Measurements from ENCODE around the gene CSNK1G3. TPM values are rescaled to one million over a fixed set of nuclear protein-coding genes. Genes with fewer than 3 reads are reported as not detected.

Gene CSNK1G3
- polyA plus RNA-seq, 1 donor (not counting 4 experiments of a cell fraction or from before 2014, with no cell fraction given): 34.0 TPM

GRCh38 chr5:123647066-123647465, 135.1 kb downstream of the CSNK1G3 start:
- no peak for FAIRE-seq
- Histone ChIP-seq H4K20me1 (ENCODE audit: control insufficient read depth, extremely low read depth, insufficient read depth, low read length) (no peaks in the 10 kb centered on the region), H3K79me2 (ENCODE audit: control insufficient read depth, insufficient read depth, low read length) (no peaks in the 10 kb centered on the region), H3K36me3 (ENCODE audit: control insufficient read depth in 2 of 2, extremely low read depth in 1 of 2, insufficient read depth in 2 of 2, low read length in 2 of 2) (no peaks in the 10 kb centered on the region), H3K9me1 (ENCODE audit: control insufficient read depth, extremely low read depth, insufficient read depth, low read length) (no peaks in the 10 kb centered on the region), H3K4me3 (ENCODE audit: control insufficient read depth in 2 of 3, extremely low read depth in 1 of 3, insufficient read depth in 2 of 3, low read depth in 1 of 3, low read length in 3 of 3) (no peak overlapping the region), H2AFZ (ENCODE audit: control insufficient read depth, low read length) (no peak overlapping the region), H3K9me3 (ENCODE audit: control insufficient read depth, low read depth, low read length) (no peaks in the 10 kb centered on the region), H3K4me2 (ENCODE audit: control insufficient read depth, extremely low read depth, insufficient read depth, low read depth, low read length) (no peak overlapping the region), H3K4me1 (ENCODE audit: control insufficient read depth, extremely low read depth, insufficient read depth, low read length) (no peaks in the 10 kb centered on the region), H3K27me3 (ENCODE audit: control insufficient read depth, extremely low read depth, insufficient read depth, low read length) (no peaks in the 10 kb centered on the region), H3K27ac (ENCODE audit: control insufficient read depth, insufficient read depth, low read length) (no peak overlapping the region), H3K9ac (ENCODE audit: control insufficient read depth, extremely low read depth, insufficient read depth, low read length) (no peak overlapping the region)
- no peak for DNase-seq (ENCODE audit: low read depth, low spot score)
- TF ChIP-seq EZH2 (IDR thresholded peaks at IDR 0.05; ENCODE audit: low read length): no peak
- TF ChIP-seq CTCF (optimal IDR thresholded peaks at IDR 0.05 in 1 of 3, IDR thresholded peaks at IDR 0.05 in 1 of 3, conservative IDR thresholded peaks at IDR 0.05 in 1 of 3; ENCODE audit: extremely low read depth in 1 of 3, insufficient read depth in 2 of 3, low read length in 3 of 3): no peak
- dilution Hi-C loops (cut with MboI; ENCODE audit: extremely low pct_ligation_motif_present, low sequenced_read_pairs): no loop called here

DNA sequence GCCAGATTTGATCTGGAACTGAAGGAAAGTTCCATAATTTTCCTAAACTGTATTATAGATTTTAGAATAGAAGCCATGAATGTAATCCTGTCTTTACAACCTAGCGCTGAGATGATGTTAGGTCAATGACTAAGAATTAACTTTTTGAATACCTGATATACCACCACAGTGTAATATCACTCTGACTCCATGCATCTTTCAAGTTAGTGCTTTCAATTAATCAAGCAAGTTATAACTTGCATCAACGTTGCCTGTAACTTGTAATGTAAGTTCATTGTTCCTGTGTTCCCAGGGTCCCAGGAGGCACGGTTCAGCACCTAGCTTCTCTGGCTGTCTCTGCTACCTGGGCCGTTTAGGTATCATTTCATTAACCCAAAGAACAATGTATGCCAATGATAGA, 139.3 kb downstream of the CSNK1G3 start:
- no peaks in the 10 kb centered on the region for H3K9me3 ChIP-seq (ENCODE audit: control insufficient read depth, low read depth, low read length)

More for the DNA sequence above, 139.3 kb downstream of the CSNK1G3 start:
- Histone ChIP-seq H3K9ac (ENCODE audit: control insufficient read depth, extremely low read depth, insufficient read depth, low read length) (no peak overlapping the region), H3K27ac (ENCODE audit: control insufficient read depth, insufficient read depth, low read length) (no peak overlapping the region), H4K20me1 (ENCODE audit: control insufficient read depth, extremely low read depth, insufficient read depth, low read length) (no peaks in the 10 kb centered on the region), H3K4me3 (ENCODE audit: control insufficient read depth in 2 of 3, extremely low read depth in 1 of 3, insufficient read depth in 2 of 3, low read depth in 1 of 3, low read length in 3 of 3) (no peak overlapping the region), H2AFZ (ENCODE audit: control insufficient read depth, low read length) (no peak overlapping the region), H3K27me3 (ENCODE audit: control insufficient read depth, extremely low read depth, insufficient read depth, low read length) (no peaks in the 10 kb centered on the region), H3K9me1 (ENCODE audit: control insufficient read depth, extremely low read depth, insufficient read depth, low read length) (no peaks in the 10 kb centered on the region), H3K79me2 (ENCODE audit: control insufficient read depth, insufficient read depth, low read length) (no peaks in the 10 kb centered on the region), H3K4me1 (ENCODE audit: control insufficient read depth, extremely low read depth, insufficient read depth, low read length) (no peaks in the 10 kb centered on the region), H3K4me2 (ENCODE audit: control insufficient read depth, extremely low read depth, insufficient read depth, low read depth, low read length) (no peak overlapping the region), H3K36me3 (ENCODE audit: control insufficient read depth in 2 of 2, extremely low read depth in 1 of 2, insufficient read depth in 2 of 2, low read length in 2 of 2) (no peaks in the 10 kb centered on the region)
- FAIRE-seq (peak; percentile 48), DNase-seq (ENCODE audit: low read depth, low spot score) (no peak)
- no peak for TF ChIP-seq CTCF (optimal IDR thresholded peaks at IDR 0.05 in 1 of 3, IDR thresholded peaks at IDR 0.05 in 1 of 3, conservative IDR thresholded peaks at IDR 0.05 in 1 of 3; ENCODE audit: extremely low read depth in 1 of 3, insufficient read depth in 2 of 3, low read length in 3 of 3)
- TF ChIP-seq EZH2 (IDR thresholded peaks at IDR 0.05; ENCODE audit: low read length): no peak
- dilution Hi-C loops (cut with MboI; ENCODE audit: extremely low pct_ligation_motif_present, low sequenced_read_pairs): no loop called here

All from keratinocyte (primary cell).